WTC11 (cell line): ENCODE data around the gene CLIP1. TPM values are rescaled to one million over a fixed set of nuclear protein-coding genes. Genes with fewer than 3 reads are reported as not detected.

ENCODE experiments used
- ATAC-seq: fragments of 200-7000 bp; cut with Tn5 transposase; 2 replicates; pipeline ENCODE4 v1.10.0; 2021; ENCODE audit warnings: mild to moderate bottlenecking, moderate library complexity
- CTCF ChIA-PET: fragments of 300-600 bp; sonication (Branson Sonifier 250); formaldehyde crosslinking; loops from one replicate; lab custom pipeline; 2021; ENCODE audit warnings: antibody characterized with exemption; lab: Charles Lee
- POLR2A ChIA-PET: fragments of 350-600 bp; sonication (Branson Sonifier 250); formaldehyde crosslinking; loops from one replicate; lab custom pipeline; 2021; ENCODE audit warnings: antibody characterized with exemption; lab: Charles Lee
- DNase-seq: peaks from one replicate; pipeline ENCODE4 v3.0.0; 2021; ENCODE audit warnings: low spot score
- H3K27ac Mint-ChIP-seq: 2 replicates; pipeline ENCODE4 v1.8.0; 2021; ENCODE audit warnings: mixed read lengths
- H3K27me3 Mint-ChIP-seq: 2 replicates; pipeline ENCODE4 v1.8.0; 2021; ENCODE audit warnings: low read depth, mild to moderate bottlenecking, moderate library complexity, mixed read lengths
- H3K36me3 Mint-ChIP-seq: 2 replicates; pipeline ENCODE4 v1.8.0; 2021; ENCODE audit warnings: mixed read lengths
- H3K4me1 Mint-ChIP-seq: 2 replicates; pipeline ENCODE4 v1.8.0; 2022; ENCODE audit warnings: mixed read lengths
- H3K4me3 Mint-ChIP-seq: 2 replicates; pipeline ENCODE4 v1.8.0; 2021; ENCODE audit warnings: mild to moderate bottlenecking, moderate library complexity, mixed read lengths
- H3K9me3 Mint-ChIP-seq: 2 replicates; pipeline ENCODE4 v1.8.0; 2021; ENCODE audit warnings: mixed read lengths
- ATF1 ChIP-seq: sonication (generic); formaldehyde crosslinking; IDR thresholded peaks from 2 replicates; pipeline ENCODE4 v1.8.1; 2023; ENCODE audit warnings: mild to moderate bottlenecking, moderate library complexity, missing genetic modification reagents
- GTF2I ChIP-seq: fragments of 250-450 bp; sonication (Bioruptor Pico); conservative IDR thresholded peaks from 2 replicates; pipeline ENCODE4 v1.4.0; 2021; ENCODE audit warnings: mild to moderate bottlenecking
- NFATC4 ChIP-seq: fragments of 250-450 bp; sonication (Bioruptor Pico); IDR thresholded peaks from 2 replicates; pipeline ENCODE4 v1.9.0; 2021; ENCODE audit warnings: mild to moderate bottlenecking
- NFYB ChIP-seq: sonication (generic); formaldehyde crosslinking; conservative IDR thresholded peaks from 2 replicates; pipeline ENCODE4 v1.8.0; 2022; ENCODE audit warnings: low read depth, missing genetic modification reagents
- OVOL2 ChIP-seq: fragments of 250-450 bp; sonication (Bioruptor Pico); IDR thresholded peaks from 2 replicates; pipeline ENCODE4 v1.9.0; 2021; ENCODE audit warnings: mild to moderate bottlenecking, borderline replicate concordance
- SP1 ChIP-seq: sonication (generic); formaldehyde crosslinking; conservative IDR thresholded peaks from 2 replicates; pipeline ENCODE4 v1.8.1; 2022; ENCODE audit warnings: missing genetic modification reagents
- TEAD1 ChIP-seq: sonication (generic); formaldehyde crosslinking; IDR thresholded peaks from 2 replicates; pipeline ENCODE4 v1.8.0; 2022; ENCODE audit warnings: mild to moderate bottlenecking, missing genetic modification reagents
- ZNF317 ChIP-seq: sonication (generic); formaldehyde crosslinking; IDR thresholded peaks from 2 replicates; pipeline ENCODE4 v1.8.1; 2023; ENCODE audit warnings: low read depth, mild to moderate bottlenecking, moderate library complexity, missing genetic modification reagents, borderline replicate concordance
- ZNF423 ChIP-seq: fragments of 250-450 bp; sonication (Bioruptor Pico); IDR thresholded peaks from 2 replicates; pipeline ENCODE4 v2.1.2; 2022; ENCODE audit warnings: mild to moderate bottlenecking, moderate library complexity
- total RNA-seq: library from RNA; stranded (reverse); gene quantifications from 3 replicates; pipeline ENCODE4 v1.2.3, GENCODE V29; 2021
- TF ChIP-seq, protein P1 (sequence below): sonication (generic); formaldehyde crosslinking; IDR thresholded peaks from 2 replicates; pipeline ENCODE4 v1.8.1; 2023; ENCODE audit warnings: mild to moderate bottlenecking, moderate library complexity, missing genetic modification reagents
- TF ChIP-seq, protein P2 (sequence below): fragments of 200-600 bp; IDR thresholded peaks from 2 replicates; pipeline ENCODE4 v1.8.0; 2022; ENCODE audit warnings: antibody characterized with exemption
- TF ChIP-seq, protein P3 (sequence below): fragments of 250-450 bp; sonication (Bioruptor Pico); IDR thresholded peaks from 2 replicates; pipeline ENCODE4 v1.8.0; 2021; ENCODE audit warnings: mild to moderate bottlenecking
- TF ChIP-seq, protein P4 (sequence below): sonication (generic); formaldehyde crosslinking; IDR thresholded peaks from 2 replicates; pipeline ENCODE4 v1.8.1; 2022; ENCODE audit warnings: low read depth, missing genetic modification reagents, borderline replicate concordance
- TF ChIP-seq, protein P5 (sequence below): sonication (generic); formaldehyde crosslinking; IDR thresholded peaks from 2 replicates; pipeline ENCODE4 v1.8.0; 2023; ENCODE audit warnings: missing genetic modification reagents, mild to moderate bottlenecking, borderline replicate concordance

The CLIP1 gene
- total RNA-seq, 1 experiment from 2014 or later = 24.9 TPM

DNA sequence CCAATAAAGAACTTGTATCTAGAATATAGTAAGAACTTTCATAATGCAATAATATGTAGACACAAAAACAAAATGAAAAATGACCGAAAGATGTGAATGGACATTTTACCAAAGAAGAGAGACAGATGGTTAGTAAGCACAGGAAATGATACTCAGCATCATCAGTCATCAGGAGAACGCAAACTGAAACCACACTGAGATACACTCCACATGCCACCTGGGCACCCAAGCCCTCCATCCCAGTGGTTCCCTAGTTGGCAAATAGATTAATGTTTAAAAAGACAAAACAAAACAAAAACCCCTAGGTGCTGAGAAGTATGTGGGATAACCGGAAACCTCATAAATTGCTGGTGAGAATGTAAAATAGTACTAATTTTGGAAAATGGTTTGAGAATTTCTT, 129.4 kb downstream of the CLIP1 start (continued):
- TF ChIP-seq NFATC4 (CRISPR knock-in tag) (no peak), OVOL2 (CRISPR knock-in tag) (no peak)

DNA sequence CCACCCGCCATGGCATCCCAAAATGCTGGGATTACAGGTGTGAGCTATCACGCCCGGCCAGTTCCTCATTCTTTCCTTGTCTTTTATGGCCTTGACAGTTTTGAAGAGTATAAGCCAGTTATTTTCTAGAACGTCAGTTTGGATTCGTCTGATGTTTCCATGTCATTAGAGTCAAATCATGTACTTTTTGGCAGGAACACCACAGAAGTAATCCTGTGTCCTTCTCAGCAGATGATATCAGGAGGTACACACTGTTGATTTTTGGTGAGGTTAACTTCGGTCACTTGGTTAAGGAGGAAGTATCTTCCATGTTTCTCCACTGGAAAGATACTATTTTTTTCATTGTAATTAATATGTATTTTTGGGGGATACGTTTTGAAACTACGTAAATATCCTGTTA, 131.0 kb downstream of the CLIP1 start:
- no peaks in the 10 kb centered on the region for H3K27me3 Mint-ChIP-seq
- ATAC-seq (no peak), DNase-seq (no peak)
- H3K4me1 Mint-ChIP-seq = no peaks in the 10 kb centered on the region
- H3K4me3 Mint-ChIP-seq = no peak overlapping the region
- H3K36me3 Mint-ChIP-seq = no peaks in the 10 kb centered on the region
- TF ChIP-seq, protein P1, sequence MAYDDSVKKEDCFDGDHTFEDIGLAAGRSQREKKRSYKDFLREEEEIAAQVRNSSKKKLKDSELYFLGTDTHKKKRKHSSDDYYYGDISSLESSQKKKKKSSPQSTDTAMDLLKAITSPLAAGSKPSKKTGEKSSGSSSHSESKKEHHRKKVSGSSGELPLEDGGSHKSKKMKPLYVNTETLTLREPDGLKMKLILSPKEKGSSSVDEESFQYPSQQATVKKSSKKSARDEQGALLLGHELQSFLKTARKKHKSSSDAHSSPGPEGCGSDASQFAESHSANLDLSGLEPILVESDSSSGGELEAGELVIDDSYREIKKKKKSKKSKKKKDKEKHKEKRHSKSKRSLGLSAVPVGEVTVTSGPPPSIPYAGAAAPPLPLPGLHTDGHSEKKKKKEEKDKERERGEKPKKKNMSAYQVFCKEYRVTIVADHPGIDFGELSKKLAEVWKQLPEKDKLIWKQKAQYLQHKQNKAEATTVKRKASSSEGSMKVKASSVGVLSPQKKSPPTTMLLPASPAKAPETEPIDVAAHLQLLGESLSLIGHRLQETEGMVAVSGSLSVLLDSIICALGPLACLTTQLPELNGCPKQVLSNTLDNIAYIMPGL (CRISPR knock-in tag) = no peak
- TF ChIP-seq, protein P2, sequence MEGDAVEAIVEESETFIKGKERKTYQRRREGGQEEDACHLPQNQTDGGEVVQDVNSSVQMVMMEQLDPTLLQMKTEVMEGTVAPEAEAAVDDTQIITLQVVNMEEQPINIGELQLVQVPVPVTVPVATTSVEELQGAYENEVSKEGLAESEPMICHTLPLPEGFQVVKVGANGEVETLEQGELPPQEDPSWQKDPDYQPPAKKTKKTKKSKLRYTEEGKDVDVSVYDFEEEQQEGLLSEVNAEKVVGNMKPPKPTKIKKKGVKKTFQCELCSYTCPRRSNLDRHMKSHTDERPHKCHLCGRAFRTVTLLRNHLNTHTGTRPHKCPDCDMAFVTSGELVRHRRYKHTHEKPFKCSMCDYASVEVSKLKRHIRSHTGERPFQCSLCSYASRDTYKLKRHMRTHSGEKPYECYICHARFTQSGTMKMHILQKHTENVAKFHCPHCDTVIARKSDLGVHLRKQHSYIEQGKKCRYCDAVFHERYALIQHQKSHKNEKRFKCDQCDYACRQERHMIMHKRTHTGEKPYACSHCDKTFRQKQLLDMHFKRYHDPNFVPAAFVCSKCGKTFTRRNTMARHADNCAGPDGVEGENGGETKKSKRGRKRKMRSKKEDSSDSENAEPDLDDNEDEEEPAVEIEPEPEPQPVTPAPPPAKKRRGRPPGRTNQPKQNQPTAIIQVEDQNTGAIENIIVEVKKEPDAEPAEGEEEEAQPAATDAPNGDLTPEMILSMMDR = no peak
- TF ChIP-seq ZNF423 (no peak), TEAD1 (CRISPR knock-in tag) (no peak), GTF2I (CRISPR knock-in tag) (no peak), ATF1 (CRISPR knock-in tag) (no peak), NFYB (CRISPR knock-in tag) (no peak), NFATC4 (CRISPR knock-in tag) (no peak), ZNF317 (CRISPR knock-in tag) (no peak), SP1 (CRISPR knock-in tag) (no peak)
- TF ChIP-seq, protein P3, sequence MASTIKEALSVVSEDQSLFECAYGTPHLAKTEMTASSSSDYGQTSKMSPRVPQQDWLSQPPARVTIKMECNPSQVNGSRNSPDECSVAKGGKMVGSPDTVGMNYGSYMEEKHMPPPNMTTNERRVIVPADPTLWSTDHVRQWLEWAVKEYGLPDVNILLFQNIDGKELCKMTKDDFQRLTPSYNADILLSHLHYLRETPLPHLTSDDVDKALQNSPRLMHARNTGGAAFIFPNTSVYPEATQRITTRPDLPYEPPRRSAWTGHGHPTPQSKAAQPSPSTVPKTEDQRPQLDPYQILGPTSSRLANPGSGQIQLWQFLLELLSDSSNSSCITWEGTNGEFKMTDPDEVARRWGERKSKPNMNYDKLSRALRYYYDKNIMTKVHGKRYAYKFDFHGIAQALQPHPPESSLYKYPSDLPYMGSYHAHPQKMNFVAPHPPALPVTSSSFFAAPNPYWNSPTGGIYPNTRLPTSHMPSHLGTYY (CRISPR knock-in tag) = no peak
- TF ChIP-seq, protein P4, sequence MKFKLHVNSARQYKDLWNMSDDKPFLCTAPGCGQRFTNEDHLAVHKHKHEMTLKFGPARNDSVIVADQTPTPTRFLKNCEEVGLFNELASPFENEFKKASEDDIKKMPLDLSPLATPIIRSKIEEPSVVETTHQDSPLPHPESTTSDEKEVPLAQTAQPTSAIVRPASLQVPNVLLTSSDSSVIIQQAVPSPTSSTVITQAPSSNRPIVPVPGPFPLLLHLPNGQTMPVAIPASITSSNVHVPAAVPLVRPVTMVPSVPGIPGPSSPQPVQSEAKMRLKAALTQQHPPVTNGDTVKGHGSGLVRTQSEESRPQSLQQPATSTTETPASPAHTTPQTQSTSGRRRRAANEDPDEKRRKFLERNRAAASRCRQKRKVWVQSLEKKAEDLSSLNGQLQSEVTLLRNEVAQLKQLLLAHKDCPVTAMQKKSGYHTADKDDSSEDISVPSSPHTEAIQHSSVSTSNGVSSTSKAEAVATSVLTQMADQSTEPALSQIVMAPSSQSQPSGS (CRISPR knock-in tag) = no peak
- TF ChIP-seq, protein P5, sequence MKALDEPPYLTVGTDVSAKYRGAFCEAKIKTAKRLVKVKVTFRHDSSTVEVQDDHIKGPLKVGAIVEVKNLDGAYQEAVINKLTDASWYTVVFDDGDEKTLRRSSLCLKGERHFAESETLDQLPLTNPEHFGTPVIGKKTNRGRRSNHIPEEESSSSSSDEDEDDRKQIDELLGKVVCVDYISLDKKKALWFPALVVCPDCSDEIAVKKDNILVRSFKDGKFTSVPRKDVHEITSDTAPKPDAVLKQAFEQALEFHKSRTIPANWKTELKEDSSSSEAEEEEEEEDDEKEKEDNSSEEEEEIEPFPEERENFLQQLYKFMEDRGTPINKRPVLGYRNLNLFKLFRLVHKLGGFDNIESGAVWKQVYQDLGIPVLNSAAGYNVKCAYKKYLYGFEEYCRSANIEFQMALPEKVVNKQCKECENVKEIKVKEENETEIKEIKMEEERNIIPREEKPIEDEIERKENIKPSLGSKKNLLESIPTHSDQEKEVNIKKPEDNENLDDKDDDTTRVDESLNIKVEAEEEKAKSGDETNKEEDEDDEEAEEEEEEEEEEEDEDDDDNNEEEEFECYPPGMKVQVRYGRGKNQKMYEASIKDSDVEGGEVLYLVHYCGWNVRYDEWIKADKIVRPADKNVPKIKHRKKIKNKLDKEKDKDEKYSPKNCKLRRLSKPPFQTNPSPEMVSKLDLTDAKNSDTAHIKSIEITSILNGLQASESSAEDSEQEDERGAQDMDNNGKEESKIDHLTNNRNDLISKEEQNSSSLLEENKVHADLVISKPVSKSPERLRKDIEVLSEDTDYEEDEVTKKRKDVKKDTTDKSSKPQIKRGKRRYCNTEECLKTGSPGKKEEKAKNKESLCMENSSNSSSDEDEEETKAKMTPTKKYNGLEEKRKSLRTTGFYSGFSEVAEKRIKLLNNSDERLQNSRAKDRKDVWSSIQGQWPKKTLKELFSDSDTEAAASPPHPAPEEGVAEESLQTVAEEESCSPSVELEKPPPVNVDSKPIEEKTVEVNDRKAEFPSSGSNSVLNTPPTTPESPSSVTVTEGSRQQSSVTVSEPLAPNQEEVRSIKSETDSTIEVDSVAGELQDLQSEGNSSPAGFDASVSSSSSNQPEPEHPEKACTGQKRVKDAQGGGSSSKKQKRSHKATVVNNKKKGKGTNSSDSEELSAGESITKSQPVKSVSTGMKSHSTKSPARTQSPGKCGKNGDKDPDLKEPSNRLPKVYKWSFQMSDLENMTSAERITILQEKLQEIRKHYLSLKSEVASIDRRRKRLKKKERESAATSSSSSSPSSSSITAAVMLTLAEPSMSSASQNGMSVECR (CRISPR knock-in tag) = no peak
- peaks cover 4% of the 10 kb centered on the region; the same call in 1 of the 2 replicates for H3K9me3 Mint-ChIP-seq
- POLR2A ChIA-PET = no interaction called here
- CTCF ChIA-PET = no interaction called here
- H3K27ac Mint-ChIP-seq = no peak overlapping the region
